GM21528 (cell line): ENCODE results near the gene CACNA1F.

Source experiments
- ATAC-seq: cut with Tn5 transposase; IDR thresholded peaks from one replicate; pipeline ENCODE4 v1.9.1; 2021; ENCODE audit warnings: mild to moderate bottlenecking, moderate library complexity; ENCODE audit not compliant: unreplicated experiment, low FRiP score

CACNA1F gene

DNA sequence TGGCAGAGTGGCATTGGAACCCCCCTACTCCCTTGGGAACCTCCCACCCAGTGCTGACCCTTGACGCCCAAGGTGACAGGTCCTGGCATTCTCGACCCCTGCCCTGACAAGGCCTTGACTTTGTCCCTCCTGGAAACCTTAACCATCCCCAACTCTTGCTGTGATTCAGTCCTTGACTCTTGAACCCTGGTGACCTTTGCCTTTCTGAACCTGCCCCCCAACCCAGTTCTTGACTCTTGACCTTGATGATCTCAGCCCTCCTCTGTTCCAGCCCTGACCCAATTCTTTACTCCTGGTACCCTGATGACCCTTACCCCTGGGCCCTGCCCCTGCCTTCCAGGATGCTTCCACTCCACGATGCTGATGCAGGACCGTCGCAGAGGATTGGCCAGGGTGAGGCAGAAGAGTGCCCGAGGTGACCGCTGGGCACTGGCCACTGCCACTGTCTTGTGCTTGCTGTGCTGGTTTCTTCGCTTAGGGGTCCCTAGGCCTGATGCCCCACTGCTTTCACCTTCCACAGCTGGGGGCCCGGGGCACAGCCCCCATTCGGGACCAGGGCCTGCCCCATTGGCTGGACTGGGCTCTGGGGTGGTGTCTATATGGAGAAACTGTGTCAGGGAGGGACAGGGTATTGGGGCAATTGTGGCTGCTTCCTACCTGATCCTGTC, 1.7 kb downstream of the CACNA1F start:
- ATAC-seq, result no peak

DNA sequence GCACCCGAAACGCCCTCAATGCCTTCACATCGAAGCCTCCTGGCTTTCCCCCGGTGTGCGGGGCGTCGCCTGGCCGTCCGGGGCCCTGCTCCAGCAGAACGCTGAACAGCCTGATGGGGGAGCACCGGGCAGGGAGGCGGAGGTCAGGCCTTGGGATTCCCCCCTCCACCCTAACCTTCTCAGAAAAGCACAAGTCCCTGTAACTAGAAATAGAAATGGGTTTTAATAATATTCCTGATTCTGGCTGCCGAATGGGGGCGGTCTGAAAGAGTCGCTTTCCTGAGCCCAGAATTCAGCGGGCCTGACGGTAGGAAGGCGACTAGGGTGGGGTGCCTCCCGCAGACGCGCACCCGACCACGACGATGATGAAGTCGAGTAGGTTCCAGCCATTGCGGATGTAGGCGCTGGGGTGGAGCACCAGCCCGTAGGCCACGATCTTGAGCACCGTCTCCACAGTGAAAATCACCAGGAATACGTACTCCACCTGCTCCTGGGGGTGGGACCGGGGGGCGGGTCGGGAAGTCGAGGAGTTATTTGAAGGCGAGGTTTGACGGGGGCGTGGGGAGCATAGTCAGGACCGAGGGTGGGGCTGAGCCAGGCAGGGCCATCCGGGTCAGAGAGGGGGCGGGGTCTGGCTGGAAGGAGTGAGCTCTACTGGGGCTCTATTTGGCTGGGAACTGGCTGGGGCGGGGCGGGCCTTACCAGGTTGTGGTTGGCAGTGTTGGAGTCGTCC, 2.5 kb downstream of the CACNA1F start:
- ATAC-seq, result peak; percentile 68

DNA sequence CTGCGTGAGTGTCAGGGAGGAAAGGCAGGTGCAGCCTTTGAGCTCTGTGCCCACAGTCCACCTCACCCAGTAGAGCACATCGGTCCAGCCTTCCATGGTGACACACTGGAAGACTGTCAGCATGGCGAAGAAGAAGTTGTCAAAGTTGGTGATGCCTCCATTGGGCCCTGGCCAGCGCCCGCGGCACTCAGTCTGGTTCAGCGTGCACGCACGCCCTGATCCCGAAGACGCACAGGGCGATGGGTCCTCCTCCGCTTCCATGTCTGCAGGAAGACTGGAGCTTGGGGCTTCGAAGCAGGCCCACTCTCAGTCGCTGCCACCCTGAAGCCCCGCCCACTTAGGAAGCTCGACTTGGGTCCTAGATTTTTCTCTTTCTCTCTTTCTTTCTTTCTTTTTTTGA, 5.0 kb downstream of the CACNA1F start:
- no peak for ATAC-seq

DNA sequence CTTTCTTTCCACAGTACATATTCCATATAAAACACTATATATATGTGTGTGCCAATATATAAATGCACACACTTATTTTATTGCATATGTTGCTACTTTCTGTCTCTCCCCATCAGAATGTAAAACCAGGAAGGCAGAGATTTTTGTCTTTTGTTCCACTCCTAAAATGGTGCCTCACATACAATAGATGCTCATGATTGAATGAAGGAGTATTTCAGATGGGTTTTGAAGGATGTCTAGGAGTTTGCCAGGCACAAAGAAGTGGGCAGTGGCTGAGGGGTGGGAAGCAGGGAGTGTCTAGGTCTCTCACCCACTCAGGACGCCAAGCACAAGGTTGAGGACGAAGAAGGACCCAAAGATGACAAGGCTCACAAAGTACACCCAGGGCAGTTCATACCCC, 5.4 kb downstream of the CACNA1F start:
- no peak for ATAC-seq

DNA sequence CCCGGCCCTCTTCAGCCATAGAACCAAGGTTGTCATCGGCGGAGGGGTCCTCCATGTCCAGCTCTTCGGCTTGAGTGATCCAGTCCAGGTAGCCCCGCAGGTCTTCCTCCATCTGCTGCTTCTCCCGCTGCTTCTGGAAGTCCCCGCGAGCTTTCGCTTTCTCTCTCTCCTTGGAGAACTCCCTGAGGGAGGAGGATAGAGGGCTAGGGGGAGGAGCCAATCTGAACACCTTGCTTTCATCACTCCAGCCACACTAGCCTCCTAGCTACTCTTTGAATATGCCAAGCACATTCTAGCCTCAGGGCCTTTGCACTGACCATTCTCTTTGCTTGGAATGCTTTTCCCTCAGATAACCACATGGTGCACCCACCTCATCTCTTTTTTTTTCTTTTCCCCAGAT, 6.2 kb downstream of the CACNA1F start:
- no peak for ATAC-seq

DNA sequence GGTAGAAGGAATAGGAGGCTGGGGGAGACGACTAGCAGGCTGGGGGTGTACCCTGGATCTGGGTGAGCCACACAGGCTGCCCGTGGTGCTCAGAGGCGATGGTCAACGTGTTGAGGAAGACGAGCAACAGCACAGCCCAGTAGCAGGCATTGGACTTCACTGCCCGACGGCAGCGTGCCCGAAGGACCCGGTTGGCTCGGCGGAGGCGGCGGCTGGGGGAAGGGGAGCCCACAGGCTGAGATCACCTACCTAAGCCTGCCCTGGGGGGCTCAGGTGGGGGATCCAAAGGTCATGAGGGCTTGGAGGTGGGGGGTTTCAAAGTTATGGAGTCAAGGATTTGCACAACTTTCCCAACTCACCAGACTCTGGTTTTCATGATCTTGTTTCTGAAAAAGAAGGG, 7.3 kb downstream of the CACNA1F start:
- ATAC-seq, result no peak

DNA sequence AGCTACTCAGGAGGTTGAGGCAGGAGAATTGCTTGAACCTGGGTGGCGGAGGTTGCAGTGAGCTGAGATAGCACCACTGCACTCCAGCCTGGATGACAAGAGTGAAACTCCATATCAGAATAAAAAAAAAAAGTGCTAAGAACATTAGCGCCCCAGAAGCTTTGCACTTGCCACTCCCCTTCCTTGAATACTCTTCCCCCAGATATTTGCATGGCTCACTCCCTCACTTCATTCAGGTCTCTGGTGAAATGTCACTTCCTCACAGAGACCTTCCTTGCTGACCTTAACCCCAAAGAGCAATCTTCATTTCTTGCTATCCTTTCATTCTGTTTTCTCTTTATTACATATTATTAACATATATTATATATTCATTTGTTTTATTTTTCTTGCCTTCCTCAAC, 11.3 kb downstream of the CACNA1F start:
- no peak for ATAC-seq

DNA sequence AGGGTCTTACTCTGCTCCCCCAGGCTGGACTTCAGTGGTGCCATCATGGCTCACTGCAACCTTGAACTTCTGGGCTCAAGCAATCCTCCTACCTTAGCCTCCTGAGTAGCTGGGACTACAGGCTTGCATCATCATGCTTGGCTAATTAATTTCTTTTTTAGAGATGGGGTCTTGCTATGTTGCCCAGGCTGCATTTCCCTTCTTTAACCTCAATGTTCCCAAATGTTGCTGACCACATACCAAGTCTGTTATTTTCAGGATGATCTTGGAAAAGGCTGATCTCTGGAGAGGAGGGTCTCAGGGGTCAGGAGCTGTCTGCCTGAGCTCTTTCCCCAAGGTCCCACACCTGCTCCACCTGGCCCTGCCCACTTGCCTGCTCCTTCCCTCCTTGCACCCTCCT, 13.0 kb downstream of the CACNA1F start:
- no peak for ATAC-seq

DNA sequence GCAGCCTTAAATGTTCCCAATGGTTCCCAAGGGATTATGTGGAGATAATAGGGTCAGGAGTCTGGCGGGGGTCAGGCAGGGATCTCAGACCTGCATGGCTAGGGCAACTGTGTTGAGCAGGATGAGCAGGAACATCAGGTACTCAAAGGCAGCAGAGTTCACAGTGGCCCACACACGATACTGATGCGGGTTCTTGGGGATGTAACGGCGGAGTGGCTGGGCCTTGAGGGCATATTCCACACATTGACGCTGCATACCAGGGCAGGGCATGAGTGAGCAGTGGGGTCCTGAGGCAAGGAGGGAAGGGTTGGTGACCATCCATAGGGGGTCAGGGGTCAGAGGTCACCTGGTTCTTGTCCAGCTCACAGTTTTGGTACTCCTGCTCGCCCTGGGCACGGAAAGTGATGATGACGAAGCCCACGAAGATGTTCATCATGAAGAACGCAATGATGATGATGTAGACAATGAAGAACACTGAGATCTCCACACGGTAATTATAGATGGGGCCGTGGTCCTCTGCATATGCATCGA, 18.1 kb downstream of the CACNA1F start:
- ATAC-seq, result no peak

DNA sequence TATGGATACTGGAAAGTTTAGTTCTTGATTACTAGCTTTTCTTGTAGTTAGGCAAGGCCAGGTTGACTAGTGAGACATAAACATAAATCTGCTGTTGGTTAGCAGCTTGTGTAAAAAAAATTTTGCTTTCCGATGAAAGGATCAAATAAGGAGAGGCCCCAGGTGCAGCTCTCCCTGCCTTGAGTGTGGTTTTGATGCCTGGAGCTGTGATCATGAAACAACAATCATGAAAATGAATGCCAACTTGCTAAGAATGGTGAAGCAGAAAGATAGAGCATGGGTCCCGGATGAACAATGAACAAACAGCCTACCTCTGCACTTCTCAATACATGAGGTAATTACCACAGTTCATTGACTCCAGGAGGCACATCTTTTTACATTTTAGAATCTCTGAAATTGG, 18.7 kb downstream of the CACNA1F start:
- ATAC-seq, result no peak

DNA sequence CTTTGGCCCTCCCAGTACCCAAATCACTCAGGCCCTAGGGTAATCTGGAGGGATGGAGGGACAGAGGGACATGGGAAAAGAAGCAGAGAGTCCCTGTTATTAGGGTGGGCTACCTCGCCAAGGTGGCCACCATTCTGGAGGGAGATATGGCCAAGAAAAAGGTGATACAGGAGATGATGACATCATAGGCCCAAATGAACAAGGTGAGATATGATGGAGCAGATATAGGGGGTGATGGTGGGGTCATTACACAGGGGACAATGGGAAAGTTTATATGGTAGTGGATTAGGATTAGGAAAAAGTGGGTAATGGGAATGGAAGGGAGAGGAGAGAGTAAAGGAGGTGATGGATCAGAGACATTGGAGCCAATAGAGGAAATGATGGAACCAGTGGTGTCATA, 20.3 kb downstream of the CACNA1F start:
- no peak for ATAC-seq

DNA sequence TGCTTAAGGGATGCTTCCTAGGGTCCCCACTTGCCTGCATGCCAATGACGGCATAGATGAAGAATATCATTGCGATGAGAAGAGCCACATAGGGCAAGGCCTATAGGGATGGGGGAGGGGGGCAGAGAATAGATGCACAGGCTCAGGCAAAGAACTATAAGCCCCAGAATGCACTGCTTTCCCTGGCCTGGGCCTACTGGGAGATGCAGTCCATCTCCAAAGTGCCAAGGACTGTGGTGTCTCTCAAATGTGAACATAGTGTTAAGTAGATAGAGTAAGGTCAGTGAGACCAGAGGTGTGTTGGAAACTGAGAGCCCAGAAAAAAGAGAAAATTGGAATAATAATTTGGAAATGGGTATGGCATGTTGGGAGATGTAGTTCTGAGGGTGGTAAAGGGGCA, 20.9 kb downstream of the CACNA1F start:
- ATAC-seq, result no peak

DNA sequence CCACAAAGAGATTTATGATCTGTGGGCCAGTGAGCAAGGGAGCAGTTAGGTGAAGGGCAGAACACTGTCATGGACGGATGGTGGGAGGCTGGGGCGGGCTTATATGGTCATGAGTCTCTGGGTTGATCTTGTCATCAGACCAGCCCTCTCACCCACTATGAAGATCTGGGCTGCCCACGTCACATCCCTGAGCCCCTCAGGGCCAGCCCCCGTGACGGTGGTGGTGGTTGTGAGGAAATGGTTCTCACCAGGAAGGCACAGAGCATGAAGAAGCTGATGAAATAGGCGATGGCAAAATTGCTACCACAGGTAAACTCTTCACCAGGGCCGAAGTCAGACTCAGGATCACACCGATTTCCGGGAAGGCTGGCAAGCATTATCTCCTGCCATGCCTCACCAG, 22.1 kb downstream of the CACNA1F start:
- no peak for ATAC-seq

DNA sequence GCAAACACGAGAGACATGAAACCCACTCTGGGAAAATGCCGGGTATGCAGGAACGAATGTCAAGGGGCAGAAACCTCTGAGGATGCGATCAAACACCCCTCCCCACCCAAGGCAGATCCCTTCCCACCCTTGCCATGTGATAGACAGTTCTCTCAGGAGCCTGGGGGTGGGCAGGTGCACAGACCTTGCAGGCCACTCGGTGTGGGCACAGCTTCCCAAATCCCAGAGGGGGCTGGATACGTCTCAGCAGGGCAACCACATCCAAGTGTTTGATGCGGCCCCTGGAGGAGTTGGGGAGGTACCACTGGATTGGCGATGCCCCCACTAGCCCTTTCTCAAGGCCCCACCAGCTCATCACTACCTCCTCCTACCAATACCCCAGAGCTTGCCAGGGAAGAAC, 22.7 kb downstream of the CACNA1F start:
- no peak for ATAC-seq

DNA sequence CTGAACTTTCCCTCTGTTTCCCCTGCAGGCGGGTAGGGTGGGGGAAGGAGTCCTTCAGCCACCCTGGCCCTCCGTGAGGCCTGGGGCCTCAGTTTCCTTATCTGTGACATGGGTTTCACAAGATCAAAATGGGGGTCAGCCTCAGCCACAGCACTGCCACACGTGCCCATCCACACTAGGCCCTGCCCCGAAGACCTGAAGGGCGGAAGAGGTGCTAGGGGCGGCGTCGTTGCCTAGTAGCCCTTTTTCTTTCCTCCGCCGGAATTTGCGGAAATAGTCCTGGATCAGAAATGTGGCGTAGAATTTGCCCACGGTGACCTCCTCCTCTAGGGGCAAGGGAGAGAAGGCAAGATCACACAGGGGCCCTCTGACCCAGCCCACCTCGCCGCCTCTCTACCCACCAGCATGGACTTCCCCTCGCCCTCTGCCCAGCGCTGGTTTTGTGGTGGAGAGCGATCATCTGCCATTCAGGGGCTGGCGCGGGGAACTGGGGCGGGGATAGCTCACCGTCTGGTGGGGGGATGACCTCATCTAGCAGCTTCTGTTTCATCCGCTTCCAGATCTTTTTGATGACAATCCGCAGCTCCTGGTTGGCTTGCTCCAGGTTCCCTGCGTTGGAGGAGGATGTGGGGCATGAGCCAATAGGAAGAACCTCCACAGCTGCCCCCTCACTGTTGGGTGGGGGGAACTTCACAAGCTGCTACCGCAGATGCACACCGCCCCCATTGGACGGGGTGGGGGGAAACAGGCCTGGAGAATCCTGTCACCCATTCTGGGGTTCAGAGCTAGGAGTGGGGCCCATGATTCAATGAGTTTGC, 23.5 kb downstream of the CACNA1F start:
- no peak for ATAC-seq

DNA sequence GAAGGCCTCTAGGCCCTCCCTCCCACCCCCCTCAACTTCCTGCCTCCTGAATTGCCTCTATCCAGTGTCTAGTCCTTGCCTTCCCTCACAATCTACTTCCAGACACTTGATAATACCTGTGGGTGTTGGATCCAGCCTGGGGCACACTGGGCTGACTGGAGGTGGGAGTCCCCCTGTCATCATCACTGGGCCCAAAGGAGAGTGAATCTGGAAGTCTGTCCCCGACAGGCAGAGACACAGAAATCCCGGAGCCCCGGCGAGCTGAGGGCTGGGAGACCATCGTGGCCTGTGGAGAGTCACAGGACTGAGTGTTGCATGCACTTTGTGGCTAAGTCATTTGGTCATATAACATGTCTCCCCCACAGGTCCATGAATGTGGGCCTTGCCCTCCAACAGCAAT, 24.7 kb downstream of the CACNA1F start:
- no peak for ATAC-seq

DNA sequence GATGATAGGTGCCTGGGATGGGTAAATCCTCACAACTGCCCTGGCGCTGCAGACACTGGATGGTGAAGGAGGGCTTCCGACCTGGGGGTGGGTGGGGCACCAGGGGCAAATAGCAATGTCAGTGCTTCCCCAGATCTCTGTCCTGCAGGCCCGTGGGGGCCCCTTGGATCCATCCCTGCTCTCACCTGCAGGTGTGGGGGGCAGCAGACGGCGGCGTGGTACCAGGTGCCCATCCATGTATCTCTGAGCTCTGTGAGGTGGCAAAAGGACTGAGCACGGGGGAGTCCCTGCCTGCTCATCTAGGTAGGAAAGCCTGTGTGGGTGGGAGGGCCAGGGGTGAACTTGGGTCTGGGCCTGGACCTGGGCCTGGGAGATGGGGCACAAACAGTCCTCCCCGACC, 26.6 kb downstream of the CACNA1F start:
- no peak for ATAC-seq

DNA sequence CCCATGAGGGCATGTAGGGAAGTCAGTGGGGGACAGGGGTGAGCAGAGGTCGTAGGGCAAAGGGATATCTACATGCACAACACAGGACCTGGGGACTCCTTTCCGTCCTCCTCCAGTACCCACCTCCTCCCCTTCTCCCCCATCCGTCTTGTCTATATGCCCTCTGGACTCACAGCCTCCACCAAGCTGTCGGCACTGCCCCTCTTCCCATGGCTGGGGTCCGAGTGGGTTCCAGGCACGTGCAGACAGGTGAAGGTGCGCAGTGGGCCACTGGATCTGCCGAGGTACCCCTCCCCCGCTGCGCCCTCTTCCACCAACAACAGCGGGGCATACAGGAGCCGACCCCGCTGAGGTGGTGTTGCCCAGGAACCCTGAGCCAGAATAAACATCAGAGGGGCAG, 27.7 kb downstream of the CACNA1F start:
- no peak for ATAC-seq

DNA sequence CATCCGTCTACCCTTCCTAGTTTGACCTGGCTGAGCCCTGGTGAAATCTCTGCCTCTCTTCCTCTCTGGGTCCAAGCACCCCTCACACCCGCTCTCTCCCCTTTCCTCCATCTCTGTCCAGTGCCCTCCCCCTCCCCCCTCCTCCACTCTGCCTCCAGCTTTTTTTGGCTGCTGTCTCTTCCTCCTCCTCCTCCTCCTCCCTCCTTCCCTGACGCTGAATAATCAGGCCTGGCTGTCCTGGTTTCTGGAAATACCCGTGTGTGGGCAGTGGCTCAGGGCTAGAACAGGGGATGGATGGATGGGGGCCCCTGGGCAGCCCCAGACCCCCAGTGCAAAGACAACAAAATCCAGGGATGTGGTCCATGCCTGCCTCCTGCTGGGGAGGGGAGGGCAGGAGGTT, 28.4 kb downstream of the CACNA1F start:
- ATAC-seq, result no peak

DNA sequence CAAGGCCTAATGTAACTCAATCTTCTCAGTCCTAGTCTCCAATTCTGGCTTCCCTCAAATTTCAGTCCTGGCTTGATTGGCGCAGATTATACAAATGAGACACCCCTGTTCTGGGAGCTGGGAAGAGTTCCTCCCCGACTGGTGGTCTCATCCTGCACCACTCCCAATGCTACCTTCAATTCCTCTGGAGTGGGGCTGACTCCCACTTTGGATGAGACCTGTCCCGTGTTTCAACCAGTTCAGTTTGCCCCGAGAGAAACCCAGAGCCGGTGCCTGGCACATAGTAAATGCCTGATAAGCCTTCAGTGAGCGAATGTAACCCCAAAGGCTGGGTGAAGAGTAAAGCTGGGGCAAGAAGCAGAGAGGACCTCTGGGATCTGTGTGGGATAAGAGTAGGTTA, 29.1 kb downstream of the CACNA1F start:
- no peak for ATAC-seq

DNA sequence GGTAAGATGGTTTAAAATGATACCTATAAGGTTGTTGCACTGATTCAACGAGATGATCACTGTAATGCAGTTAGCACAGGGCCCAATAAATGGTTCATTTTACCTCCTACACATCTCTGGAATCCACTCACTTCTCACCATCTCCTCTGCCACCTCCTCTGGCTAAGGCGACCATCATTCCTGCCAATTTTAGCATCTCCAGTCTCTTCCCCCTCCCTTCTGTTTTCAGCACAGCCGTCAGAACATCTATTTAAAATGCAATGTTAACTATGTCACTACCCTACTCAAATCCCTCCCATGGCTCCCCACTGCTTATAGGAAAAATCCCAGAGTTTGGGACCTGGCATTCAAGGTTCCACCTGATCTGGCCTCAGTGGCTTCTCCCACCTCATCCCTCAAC, 29.6 kb downstream of the CACNA1F start:
- no peak for ATAC-seq
